Measurements from ENCODE around the gene RNASEL. TPM values are rescaled to one million over a fixed set of nuclear protein-coding genes. Genes with fewer than 3 reads are reported as not detected.

RNASEL gene
- polyA plus RNA-seq, 1 donor (not counting 4 experiments of a cell fraction or from before 2014, with no cell fraction given) = 4.7 TPM

GRCh38 chr1:182600745-182601415 is 11.8 kb upstream of the RNASEL start:
- H3K4me3 ChIP-seq (ENCODE audit: control insufficient read depth in 2 of 3, extremely low read depth in 1 of 3, insufficient read depth in 2 of 3, low read depth in 1 of 3, low read length in 3 of 3) = no peak overlapping the region
- no peaks in the 10 kb centered on the region for H3K36me3 ChIP-seq (ENCODE audit: control insufficient read depth in 2 of 2, extremely low read depth in 1 of 2, insufficient read depth in 2 of 2, low read length in 2 of 2)
- no peak overlapping the region for H3K27ac ChIP-seq (ENCODE audit: control insufficient read depth, insufficient read depth, low read length)
- peaks cover 8% of the 10 kb centered on the region for H3K4me1 ChIP-seq (ENCODE audit: control insufficient read depth, extremely low read depth, insufficient read depth, low read length)
- H4K20me1 ChIP-seq (ENCODE audit: control insufficient read depth, extremely low read depth, insufficient read depth, low read length) = no peaks in the 10 kb centered on the region
- no peaks in the 10 kb centered on the region for H3K9me1 ChIP-seq (ENCODE audit: control insufficient read depth, extremely low read depth, insufficient read depth, low read length)
- H3K79me2 ChIP-seq (ENCODE audit: control insufficient read depth, insufficient read depth, low read length) = no peaks in the 10 kb centered on the region
- dilution Hi-C loops (cut with MboI; ENCODE audit: extremely low pct_ligation_motif_present, low sequenced_read_pairs) = no loop called here
- no peaks in the 10 kb centered on the region for H3K9me3 ChIP-seq (ENCODE audit: control insufficient read depth, low read depth, low read length)
- no peak overlapping the region for H2AFZ ChIP-seq (ENCODE audit: control insufficient read depth, low read length)
- peaks cover 23% of the 10 kb centered on the region for H3K27me3 ChIP-seq (ENCODE audit: control insufficient read depth, extremely low read depth, insufficient read depth, low read length)
- H3K9ac ChIP-seq (ENCODE audit: control insufficient read depth, extremely low read depth, insufficient read depth, low read length) = no peak overlapping the region
- no peak for FAIRE-seq
- TF ChIP-seq EZH2 (IDR thresholded peaks at IDR 0.05; ENCODE audit: low read length) = no peak
- TF ChIP-seq CTCF (optimal IDR thresholded peaks at IDR 0.05 in 1 of 3, IDR thresholded peaks at IDR 0.05 in 1 of 3, conservative IDR thresholded peaks at IDR 0.05 in 1 of 3; ENCODE audit: extremely low read depth in 1 of 3, insufficient read depth in 2 of 3, low read length in 3 of 3) = no peak
- no peak overlapping the region for H3K4me2 ChIP-seq (ENCODE audit: control insufficient read depth, extremely low read depth, insufficient read depth, low read depth, low read length)
- DNase-seq (ENCODE audit: low read depth, low spot score) = no peak

GRCh38 chr1:182600036-182600713 is 11.1 kb upstream of the RNASEL start:
- dilution Hi-C loops (cut with MboI; ENCODE audit: extremely low pct_ligation_motif_present, low sequenced_read_pairs) = no loop called here
- Histone ChIP-seq H3K4me2 (ENCODE audit: control insufficient read depth, extremely low read depth, insufficient read depth, low read depth, low read length) (no peak overlapping the region), H3K4me3 (ENCODE audit: control insufficient read depth in 2 of 3, extremely low read depth in 1 of 3, insufficient read depth in 2 of 3, low read depth in 1 of 3, low read length in 3 of 3) (no peak overlapping the region), H3K9me3 (ENCODE audit: control insufficient read depth, low read depth, low read length) (no peaks in the 10 kb centered on the region), H4K20me1 (ENCODE audit: control insufficient read depth, extremely low read depth, insufficient read depth, low read length) (no peaks in the 10 kb centered on the region), H2AFZ (ENCODE audit: control insufficient read depth, low read length) (no peak overlapping the region), H3K27me3 (ENCODE audit: control insufficient read depth, extremely low read depth, insufficient read depth, low read length) (peaks cover 23% of the 10 kb centered on the region), H3K4me1 (ENCODE audit: control insufficient read depth, extremely low read depth, insufficient read depth, low read length) (peaks cover 8% of the 10 kb centered on the region), H3K27ac (ENCODE audit: control insufficient read depth, insufficient read depth, low read length) (no peak overlapping the region), H3K36me3 (ENCODE audit: control insufficient read depth in 2 of 2, extremely low read depth in 1 of 2, insufficient read depth in 2 of 2, low read length in 2 of 2) (no peaks in the 10 kb centered on the region), H3K79me2 (ENCODE audit: control insufficient read depth, insufficient read depth, low read length) (no peaks in the 10 kb centered on the region), H3K9me1 (ENCODE audit: control insufficient read depth, extremely low read depth, insufficient read depth, low read length) (no peaks in the 10 kb centered on the region), H3K9ac (ENCODE audit: control insufficient read depth, extremely low read depth, insufficient read depth, low read length) (no peak overlapping the region)
- FAIRE-seq (no peak), DNase-seq (ENCODE audit: low read depth, low spot score) (no peak)
- TF ChIP-seq CTCF (optimal IDR thresholded peaks at IDR 0.05 in 1 of 3, IDR thresholded peaks at IDR 0.05 in 1 of 3, conservative IDR thresholded peaks at IDR 0.05 in 1 of 3; ENCODE audit: extremely low read depth in 1 of 3, insufficient read depth in 2 of 3, low read length in 3 of 3) (no peak), EZH2 (IDR thresholded peaks at IDR 0.05; ENCODE audit: low read length) (no peak)
